SU-DHL-6 (cell line): Measurements from ENCODE around the gene CFAP251.

Source experiments
- H2AFZ ChIP-seq: fragments of 200-600 bp; sonication (generic); 2 replicates; pipeline ENCODE4 v1.6.1; 2014; ENCODE audit warnings: low read depth, mild to moderate bottlenecking, moderate library complexity, mixed read lengths, antibody characterized with exemption, low read length; ENCODE audit not compliant: severe bottlenecking
- H3F3A ChIP-seq: fragments of 200-600 bp; shearing (Covaris generic); 2 replicates; pipeline ENCODE4 v1.6.0; 2016; ENCODE audit warnings: antibody characterized with exemption, mild to moderate bottlenecking; ENCODE audit not compliant: insufficient read depth
- H3K27ac ChIP-seq: fragments of 200-600 bp; sonication (generic); 2 replicates; pipeline ENCODE4 v1.5.1; 2016; ENCODE audit warnings: low read depth, mild to moderate bottlenecking, low read length, moderate library complexity, mixed read lengths
- H3K27me3 ChIP-seq: fragments of 200-600 bp; sonication (generic), shearing (Covaris generic); 2 replicates; pipeline ENCODE4 v1.6.0; 2014; ENCODE audit warnings: mild to moderate bottlenecking, low read length
- H3K36me3 ChIP-seq: fragments of 200-600 bp; sonication (generic); 2 replicates; pipeline ENCODE4 v1.6.1; 2014; ENCODE audit warnings: mild to moderate bottlenecking, low read length, mixed read lengths
- H3K4me2 ChIP-seq: fragments of 300-600, 200-600 bp; shearing (Covaris generic), sonication (generic); 2 replicates; pipeline ENCODE4 v1.6.0; 2014; ENCODE audit warnings: low read length, low read depth, mild to moderate bottlenecking; ENCODE audit not compliant: poor library complexity, severe bottlenecking
- H3K4me3 ChIP-seq: fragments of 200-600 bp; sonication (generic); 2 replicates; pipeline ENCODE4 v1.5.1; 2014; ENCODE audit warnings: antibody characterized with exemption, low read length, mild to moderate bottlenecking, mixed read lengths; ENCODE audit not compliant: insufficient read depth, poor library complexity, severe bottlenecking
- H3K79me2 ChIP-seq: fragments of 200-600 bp; sonication (generic); 2 replicates; pipeline ENCODE4 v1.6.1; 2014; ENCODE audit warnings: mild to moderate bottlenecking, low read length, moderate library complexity; ENCODE audit not compliant: insufficient read depth
- H3K9ac ChIP-seq: fragments of 200-600 bp; sonication (generic); 2 replicates; pipeline ENCODE4 v1.7.0; 2014; ENCODE audit warnings: mild to moderate bottlenecking, low read length
- H3K9me2 ChIP-seq: fragments of 200-600 bp; sonication (generic); replicated peaks from 2 replicates; pipeline ENCODE4 v1.6.1; 2014; ENCODE audit warnings: low read length; ENCODE audit not compliant: insufficient read depth
- H3K9me3 ChIP-seq: fragments of 200-600 bp; sonication (generic); 2 replicates; pipeline ENCODE4 v1.6.1; 2014; ENCODE audit warnings: low read length, mixed read lengths; ENCODE audit not compliant: insufficient read depth
- H4K20me1 ChIP-seq: fragments of 200-600 bp; sonication (generic); 2 replicates; pipeline ENCODE4 v1.6.1; 2014; ENCODE audit warnings: low read depth, mild to moderate bottlenecking, antibody characterized with exemption, low read length, moderate library complexity, mixed read lengths
- CTCF ChIP-seq: fragments of 200-600 bp; sonication (generic); IDR thresholded peaks from one replicate; pipeline ENCODE4 v1.5.1; 2017; ENCODE audit warnings: antibody characterized with exemption, mild to moderate bottlenecking, low read length, moderate library complexity; ENCODE audit not compliant: insufficient read depth, poor library complexity, severe bottlenecking
- EZH2phosphoT487 ChIP-seq: fragments of 200-600 bp; sonication (generic), shearing (Covaris generic); conservative IDR thresholded peaks from 2 replicates; pipeline ENCODE4 v1.6.1; 2018; ENCODE audit warnings: mild to moderate bottlenecking, antibody characterized with exemption, low read length, moderate library complexity, mixed read lengths

The CFAP251 gene

GRCh38 chr12:121969726-121970125 lies 51.3 kb downstream of the CFAP251 start:
- Histone ChIP-seq H3K4me2 (no peak overlapping the region), H3K4me3 (no peak overlapping the region), H3K9me3 (peaks cover 5% of the 10 kb centered on the region; the same call in 1 of the 2 replicates), H4K20me1 (no peaks in the 10 kb centered on the region), H3K27me3 (no peaks in the 10 kb centered on the region), H3K9me2 (no peaks in the 10 kb centered on the region), H2AFZ (no peak overlapping the region), H3F3A (0 out of 2 replicates have a peak, but pooled peaks cover 5% of the 10 kb centered on the region), H3K36me3 (no peaks in the 10 kb centered on the region), H3K27ac (no peak overlapping the region), H3K79me2 (no peaks in the 10 kb centered on the region), H3K9ac (no peak overlapping the region)
- TF ChIP-seq EZH2phosphoT487 (no peak), CTCF (no peak)

GRCh38 chr12:121970581-121971300 lies 52.3 kb downstream of the CFAP251 start:
- no peaks in the 10 kb centered on the region for H3F3A ChIP-seq
- H3K9ac ChIP-seq: no peak overlapping the region
- no peaks in the 10 kb centered on the region for H3K9me2 ChIP-seq
- no peaks in the 10 kb centered on the region for H3K36me3 ChIP-seq
- no peak overlapping the region for H2AFZ ChIP-seq
- no peaks in the 10 kb centered on the region for H4K20me1 ChIP-seq
- H3K27me3 ChIP-seq: no peaks in the 10 kb centered on the region
- no peaks in the 10 kb centered on the region for H3K79me2 ChIP-seq
- TF ChIP-seq EZH2phosphoT487 (no peak), CTCF (no peak)
- no peak overlapping the region for H3K4me3 ChIP-seq
- no peak overlapping the region for H3K27ac ChIP-seq
- H3K9me3 ChIP-seq: peaks cover 5% of the 10 kb centered on the region; the same call in 1 of the 2 replicates
- H3K4me2 ChIP-seq: no peak overlapping the region

GRCh38 chr12:121974026-121974985 lies 55.9 kb downstream of the CFAP251 start:
- no peaks in the 10 kb centered on the region for H3K9me2 ChIP-seq
- H3K4me2 ChIP-seq: no peak overlapping the region
- no peak overlapping the region for H3K4me3 ChIP-seq
- H4K20me1 ChIP-seq: no peaks in the 10 kb centered on the region
- H3K27me3 ChIP-seq: no peaks in the 10 kb centered on the region
- no peak overlapping the region for H2AFZ ChIP-seq
- H3K36me3 ChIP-seq: no peaks in the 10 kb centered on the region
- peaks cover 5% of the 10 kb centered on the region; the same call in 1 of the 2 replicates for H3K9me3 ChIP-seq
- H3K9ac ChIP-seq: no peak overlapping the region
- no peak overlapping the region for H3K27ac ChIP-seq
- H3F3A ChIP-seq: peaks cover 9% of the 10 kb centered on the region
- H3K79me2 ChIP-seq: no peaks in the 10 kb centered on the region
- TF ChIP-seq CTCF (no peak), EZH2phosphoT487 (no peak)
